ENCODE data around the gene MGA.

- no peak for TF ChIP-seq CTCF (IDR thresholded peaks at IDR 0.05; ENCODE audit: insufficient read depth, low read depth, low read length)
- no peak for TF ChIP-seq EZH2 (IDR thresholded peaks at IDR 0.05; ENCODE audit: insufficient read depth, low read length)
Observed at GRCh38 chr15:41661518-41662225, 1.5 kb downstream of the MGA start.

Data from astrocyte (in vitro differentiated cells and primary cell).